Measurements from ENCODE around the gene MVK.
"Not testable (repeated sequence)": the region's sequence is repeated elsewhere in the genome, so short reads cannot be mapped to it uniquely, and the experiment has no call there.

The MVK gene

DNA sequence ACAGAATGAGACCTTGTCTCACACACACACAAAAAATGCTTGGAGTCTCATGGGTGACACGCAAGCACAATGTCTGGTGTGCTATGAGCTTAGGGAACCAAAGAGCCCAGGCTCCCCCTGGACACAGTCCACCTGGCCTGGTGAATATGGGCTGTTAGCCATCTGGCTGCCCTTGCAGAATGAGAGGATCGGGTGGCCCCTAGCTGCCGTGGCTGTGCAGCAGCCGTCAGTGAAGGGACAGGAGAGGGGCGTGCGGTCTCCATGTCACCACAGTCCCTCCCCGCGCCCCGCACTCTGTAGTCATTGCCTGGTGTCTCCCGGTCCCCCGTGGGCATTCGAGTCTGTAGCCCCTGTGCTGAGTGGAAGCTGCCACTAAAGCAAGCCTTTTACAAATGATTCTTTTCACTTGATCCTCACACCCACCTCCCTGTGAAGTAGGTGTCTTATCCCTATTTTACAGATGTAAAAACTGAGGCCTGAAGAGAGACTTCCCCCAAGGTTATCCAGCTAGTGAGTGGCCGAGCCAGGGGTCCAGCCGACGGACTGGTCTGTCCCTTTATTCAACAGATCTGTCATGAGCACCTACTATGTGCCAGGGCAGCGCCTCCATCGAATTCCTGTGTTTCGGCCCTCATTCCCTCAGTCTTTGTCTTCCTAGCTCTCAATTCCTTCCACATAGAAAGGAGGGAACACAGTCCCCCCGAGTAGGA, 18.8 kb downstream of the MVK start:
- no peak for DNase-seq

- no peak for DNase-seq
These were observed 19.3 kb downstream of the MVK start for GRCh38 chr12:109592905-109593272.

- no peak for DNase-seq
These were observed 21.1 kb downstream of the MVK start for GRCh38 chr12:109594556-109595317.

DNA sequence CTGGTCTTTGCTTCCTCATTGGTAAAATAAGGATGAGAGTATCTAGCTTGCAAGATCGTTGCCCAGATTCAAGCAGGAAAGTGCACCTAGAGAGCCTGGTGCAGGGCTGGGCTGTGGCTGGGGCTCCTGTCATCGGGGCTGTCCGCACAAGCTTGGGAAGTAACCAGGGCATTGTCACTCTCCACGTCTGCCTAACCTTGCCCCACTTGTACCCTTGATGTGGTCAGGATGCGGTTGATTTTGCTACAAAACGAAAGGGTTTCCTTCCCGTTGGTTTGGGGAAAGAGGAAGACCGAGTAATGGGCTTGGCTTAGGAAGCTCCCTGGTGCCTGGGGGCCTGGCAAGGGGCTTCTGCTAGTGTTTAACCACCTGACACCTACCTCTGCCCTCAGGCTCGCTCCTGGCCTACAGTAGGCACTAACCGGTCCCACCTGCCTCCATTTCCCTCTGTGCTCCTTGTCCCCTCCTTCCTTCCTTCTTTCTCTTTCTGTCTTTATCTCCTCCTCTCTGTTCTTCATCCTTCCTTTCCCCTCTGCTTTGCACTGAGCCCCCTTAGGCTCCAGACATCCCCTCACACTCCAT, 21.8 kb downstream of the MVK start:
- DNase-seq = no peak

DNA sequence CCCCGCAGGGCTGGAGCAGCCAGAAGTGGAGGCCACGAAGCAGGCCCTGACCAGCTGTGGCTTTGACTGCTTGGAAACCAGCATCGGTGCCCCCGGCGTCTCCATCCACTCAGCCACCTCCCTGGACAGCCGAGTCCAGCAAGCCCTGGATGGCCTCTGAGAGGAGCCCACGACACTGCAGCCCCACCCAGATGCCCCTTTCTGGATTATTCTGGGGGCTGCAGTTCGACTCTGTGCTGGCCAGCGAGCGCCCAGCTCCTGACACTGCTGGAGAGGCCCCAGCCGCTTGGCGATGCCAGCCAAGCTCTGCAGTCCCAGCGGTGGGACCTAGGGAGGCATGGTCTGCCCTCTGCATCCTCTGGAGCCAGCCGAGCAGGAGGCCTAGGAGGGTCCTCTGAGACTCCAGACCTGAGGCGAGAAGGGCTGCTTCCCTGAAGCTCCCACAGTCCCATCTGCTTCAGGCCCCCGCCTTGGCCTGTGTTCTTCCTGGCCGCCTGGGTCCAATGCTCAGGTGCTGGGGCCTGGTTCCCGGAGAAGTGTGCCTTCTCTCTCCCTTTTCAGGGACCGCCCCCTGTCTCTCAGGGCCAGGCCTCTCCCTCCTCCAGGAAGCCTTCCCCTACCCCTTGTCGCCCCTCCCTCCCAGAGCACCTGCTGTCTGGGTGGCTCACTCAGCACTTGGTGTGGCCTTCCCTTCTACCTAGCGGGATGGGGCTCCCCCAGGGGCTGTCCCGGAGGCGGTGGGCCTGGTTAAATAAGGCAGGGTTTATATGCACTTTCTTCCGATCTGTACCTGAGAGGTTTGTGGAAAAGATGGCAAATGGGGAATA, 23.0 kb downstream of the MVK start:
- no peak for DNase-seq

DNA sequence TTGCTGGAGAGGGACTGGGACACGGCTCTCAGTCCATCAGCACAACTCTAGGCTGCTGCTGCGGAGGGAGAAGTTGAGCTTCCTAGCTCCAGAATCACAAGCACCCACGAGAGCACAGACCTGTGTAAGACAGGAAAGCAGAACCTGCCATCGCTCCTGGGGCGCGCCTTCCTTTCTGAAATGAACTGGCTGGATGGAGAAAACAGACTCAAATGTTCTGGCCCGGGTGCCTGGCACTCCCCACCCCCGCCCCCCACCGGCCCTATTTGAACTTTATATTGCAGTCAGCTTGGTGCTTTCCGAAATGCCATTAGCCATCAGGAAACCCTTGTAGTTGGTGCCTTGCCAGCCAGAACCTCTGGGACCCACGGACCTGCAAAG, 23.8 kb downstream of the MVK start:
- no peak for DNase-seq

DNA sequence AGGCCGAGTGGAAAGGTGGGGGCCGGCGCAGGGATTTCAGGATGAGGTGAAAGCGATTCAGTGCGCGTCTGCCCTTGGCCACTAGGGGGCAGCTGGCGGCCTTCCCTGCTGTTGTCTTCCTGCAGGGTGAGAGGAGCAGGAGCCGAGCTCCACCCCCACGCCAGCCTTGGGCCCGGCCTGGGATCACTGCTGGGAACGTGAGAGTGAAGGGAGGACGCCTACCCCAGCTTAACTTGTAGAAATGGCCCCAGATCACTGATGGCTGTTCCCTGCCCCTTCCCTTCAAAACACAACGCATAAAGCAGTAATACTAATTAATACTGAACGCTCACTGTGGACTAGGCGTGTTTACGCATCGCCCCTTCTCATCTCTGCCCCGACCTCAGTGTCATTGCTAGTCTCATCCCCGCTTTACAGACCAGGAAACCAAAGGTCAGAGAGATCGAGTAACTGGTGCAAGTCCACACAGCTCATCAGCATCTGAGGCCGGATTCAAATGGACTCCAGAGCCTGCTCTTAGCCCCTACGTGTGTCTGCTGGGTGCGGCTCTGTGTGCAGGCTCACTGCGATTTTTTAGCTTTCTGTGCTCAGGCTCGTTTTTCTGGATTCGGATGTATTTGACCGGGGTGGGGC, 24.3 kb downstream of the MVK start:
- DNase-seq = peak; percentile 61

- DNase-seq = no peak
These were observed 24.8 kb downstream of the MVK start for GRCh38 chr12:109598428-109598854.

DNA sequence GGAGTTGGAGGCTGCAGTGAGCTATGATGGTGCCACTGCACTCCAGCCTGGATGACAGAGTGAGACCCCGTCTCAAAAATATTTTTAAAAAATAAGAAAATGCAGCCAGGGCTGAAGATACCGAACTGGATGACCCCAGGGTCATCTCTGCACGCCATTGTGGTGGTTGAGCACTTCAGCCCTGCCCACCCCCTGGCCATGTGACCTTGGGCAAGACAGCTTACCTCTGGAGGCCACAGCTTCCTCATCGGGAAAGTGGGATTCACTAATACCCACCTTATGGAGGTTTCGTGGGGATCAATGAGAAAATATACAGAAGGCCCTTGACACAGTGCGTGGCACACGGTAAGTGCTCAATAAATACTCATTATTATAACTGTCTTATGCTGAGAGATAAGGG, 25.5 kb downstream of the MVK start:
- no peak for DNase-seq

DNA sequence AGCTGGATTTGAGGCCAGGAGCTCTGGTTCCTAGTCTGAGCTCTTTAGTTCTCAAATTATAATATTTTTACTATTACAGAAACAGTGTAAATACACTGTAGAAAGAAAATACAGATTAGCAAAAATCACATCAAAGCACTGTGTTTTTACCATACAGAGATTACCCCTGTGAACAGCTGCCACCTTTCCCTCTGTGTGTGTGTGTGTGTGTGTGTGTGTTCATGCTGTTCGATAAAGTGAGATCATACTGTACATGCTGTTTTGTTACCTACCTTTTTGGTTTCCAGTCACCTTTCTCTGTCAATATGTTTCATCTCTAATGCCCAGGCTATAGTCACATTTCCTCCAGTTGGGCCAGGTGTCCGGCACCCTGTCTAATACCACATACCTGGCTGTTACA, 26.9 kb downstream of the MVK start:
- no peak for DNase-seq

GRCh38 chr12:109600995-109601394, 27.4 kb downstream of the MVK start:
- no peak for DNase-seq

DNA sequence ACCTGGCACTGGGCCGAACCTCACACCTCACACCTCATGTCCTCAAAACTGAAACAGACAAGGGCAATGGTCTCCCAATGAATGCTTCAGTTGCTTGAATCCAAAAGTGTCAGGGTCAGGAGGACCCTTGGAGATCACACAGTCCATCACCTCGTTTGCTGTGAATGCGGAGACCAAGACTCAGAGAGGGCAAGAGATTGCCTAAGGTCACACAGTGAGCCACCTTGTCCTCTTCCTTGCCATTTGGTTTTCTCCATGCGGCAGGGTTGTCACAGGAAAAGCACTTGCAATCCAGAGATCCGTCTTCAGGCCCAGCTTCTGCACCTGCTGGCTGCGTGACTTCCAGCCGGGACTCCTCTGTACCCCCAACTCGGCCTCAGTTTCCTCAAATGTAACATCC, 28.0 kb downstream of the MVK start:
- DNase-seq = no peak

- not testable (repeated sequence) for DNase-seq
These were observed 28.5 kb downstream of the MVK start for GRCh38 chr12:109602132-109602531.

DNA sequence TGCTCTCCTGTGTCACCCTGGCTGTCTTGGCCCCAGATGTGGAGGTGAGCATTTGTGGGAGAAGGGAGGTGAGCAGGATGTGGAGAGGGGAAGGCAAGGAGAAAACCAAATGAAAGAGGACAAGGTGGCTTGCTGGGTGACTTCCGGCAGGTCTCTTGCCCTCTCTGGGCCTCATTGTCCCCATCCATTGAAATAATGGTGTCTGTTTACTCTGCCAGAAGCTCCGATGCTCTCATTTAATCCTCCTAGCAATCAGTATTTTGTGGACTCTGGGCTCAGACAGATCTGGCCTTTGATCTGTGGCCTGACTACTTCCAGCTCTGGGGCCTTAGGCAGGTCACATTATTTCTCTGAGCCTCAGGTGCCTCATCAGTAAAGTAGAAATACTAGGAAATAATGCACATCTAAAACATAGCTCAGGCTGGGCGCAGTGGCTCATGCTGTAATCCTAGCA, 30.6 kb downstream of the MVK start:
- no peak for DNase-seq

DNA sequence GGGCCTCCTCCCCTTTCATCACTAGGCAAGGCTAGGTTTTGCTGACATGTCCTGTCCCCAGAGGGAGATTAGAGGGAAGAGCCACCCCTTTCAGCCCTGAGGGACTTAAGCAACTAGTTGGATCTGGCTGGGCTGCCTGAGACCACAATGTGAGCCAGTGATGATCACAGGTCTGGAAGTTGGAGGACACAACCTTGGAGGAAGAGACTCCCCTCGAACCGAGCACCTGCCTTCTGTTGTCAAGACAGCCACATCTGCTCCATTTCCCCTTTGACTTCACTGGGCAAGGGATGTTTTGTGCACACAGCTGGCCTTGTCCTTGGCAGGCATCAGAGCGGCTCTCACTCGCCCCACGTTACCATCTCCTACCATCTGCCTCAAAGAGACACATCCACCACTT, 31.4 kb downstream of the MVK start:
- DNase-seq = no peak

- no peak for DNase-seq
These were observed 32.1 kb downstream of the MVK start for GRCh38 chr12:109605599-109606228.

DNA sequence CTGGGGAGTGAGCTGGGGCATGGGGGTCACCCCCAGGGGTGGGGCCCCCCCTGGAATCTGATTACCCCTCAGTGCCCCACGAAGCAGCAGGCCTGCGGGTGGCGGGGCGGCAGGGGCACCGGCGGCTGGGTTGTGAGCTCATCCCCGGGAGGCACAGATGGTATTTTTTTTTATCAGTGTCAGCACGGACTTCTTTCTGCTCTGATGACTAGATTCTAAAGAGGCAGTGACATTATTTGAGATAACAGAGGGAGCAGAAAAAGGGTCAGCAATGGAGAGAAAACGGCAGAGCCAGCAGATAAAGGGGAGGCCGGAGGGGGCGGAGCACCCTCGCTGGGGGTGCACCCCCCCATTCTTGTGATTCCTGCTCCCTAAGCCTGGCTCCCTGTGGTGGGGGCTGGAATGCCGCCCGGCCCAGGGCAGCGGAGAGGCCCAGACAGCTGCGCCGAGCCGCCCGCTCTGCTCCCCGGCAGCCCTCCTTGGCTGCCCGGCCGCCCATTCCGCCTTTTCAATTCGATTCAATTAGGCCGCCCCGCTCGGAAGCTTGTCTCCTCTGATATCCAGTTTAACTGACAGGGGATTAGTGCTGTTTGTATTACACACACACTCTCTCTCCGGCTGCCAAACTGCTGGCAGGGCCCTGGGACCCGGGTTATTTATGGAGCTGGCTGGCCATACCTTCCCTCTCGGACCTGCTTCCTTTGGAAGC, 32.9 kb downstream of the MVK start:
- DNase-seq = no peak

DNA sequence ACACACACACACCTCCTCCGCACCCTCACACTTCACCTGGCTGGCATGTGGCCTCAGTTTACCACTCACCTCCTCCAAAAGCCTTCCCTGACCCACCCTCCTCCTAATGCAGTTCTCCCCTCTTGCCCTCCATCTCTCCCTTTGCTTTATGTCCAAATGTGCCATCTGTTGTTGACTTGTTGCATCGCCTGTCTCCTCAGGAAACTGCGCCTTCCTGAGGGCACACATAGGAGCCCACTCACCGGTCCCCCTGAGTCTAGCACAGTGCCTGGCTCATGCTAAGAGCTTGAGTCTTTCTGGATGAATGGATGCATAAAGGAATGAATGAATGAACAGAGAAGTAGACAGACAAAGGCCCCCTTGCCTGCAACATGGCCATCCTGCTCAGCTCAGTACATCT, 34.0 kb downstream of the MVK start:
- no peak for DNase-seq

- no peak for DNase-seq
These were observed 34.7 kb downstream of the MVK start for GRCh38 chr12:109608270-109608669.

DNA sequence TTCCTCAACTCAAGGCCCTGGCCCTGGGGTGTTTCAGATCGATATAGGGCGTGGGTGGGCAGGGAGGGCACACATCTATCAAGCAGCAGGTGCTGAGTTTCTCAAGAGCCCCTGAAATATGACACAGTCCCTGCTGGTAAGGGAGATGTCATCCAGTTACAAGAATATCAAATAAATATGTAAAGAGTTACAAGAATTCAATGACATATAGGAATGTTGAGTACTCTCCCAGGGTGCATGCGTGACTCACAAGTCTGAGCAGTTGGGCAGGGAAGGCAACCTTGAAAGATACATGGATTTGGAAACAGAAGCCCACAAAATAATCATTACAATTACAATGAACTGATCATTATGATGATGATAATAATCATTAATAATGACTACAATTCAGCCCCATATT, 35.2 kb downstream of the MVK start:
- DNase-seq = no peak

DNA sequence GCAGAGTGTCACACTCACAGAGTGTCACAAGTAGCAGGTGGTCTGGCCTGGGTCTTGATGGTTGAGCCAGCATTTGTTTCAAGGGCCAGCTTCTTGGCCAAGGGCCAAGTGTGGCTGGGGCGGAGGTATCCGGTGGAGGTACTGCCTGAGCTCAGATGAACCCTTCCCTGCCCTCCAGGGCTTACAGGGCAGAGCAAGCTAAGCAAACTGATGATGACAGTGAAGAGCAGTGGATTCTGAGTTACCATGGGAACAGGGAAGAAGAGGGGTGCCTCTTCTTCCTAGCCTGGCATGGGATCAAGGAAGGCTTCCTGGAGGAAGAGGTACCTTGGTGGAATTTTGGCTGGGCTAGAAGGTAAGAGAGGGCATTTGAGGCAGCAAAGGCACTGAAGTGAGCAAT, 35.7 kb downstream of the MVK start:
- no peak for DNase-seq

DNA sequence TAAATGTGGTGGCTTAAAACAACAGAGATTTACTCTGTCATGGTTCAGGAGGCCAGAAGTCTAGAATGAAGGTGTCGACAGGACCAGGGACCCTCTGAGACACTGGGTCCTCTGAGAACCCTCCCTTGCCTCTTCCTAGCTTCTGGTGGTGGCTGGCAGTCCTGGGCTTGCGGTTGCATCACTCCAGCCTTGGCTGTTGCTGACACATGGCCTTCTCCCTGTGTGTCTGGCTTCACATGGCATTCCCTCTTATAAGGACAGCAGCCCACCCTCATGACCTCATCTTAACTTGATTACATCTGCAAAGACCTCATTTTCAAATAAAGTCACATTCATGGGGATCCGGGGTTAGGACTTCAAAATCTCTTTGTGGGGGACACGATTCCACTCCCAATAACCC, 36.9 kb downstream of the MVK start:
- DNase-seq = no peak
